ENCODE results near the gene RCAN1.
A peak's percentile ranks its signal among the peaks of the same experiment; 100 is the strongest.

DNA sequence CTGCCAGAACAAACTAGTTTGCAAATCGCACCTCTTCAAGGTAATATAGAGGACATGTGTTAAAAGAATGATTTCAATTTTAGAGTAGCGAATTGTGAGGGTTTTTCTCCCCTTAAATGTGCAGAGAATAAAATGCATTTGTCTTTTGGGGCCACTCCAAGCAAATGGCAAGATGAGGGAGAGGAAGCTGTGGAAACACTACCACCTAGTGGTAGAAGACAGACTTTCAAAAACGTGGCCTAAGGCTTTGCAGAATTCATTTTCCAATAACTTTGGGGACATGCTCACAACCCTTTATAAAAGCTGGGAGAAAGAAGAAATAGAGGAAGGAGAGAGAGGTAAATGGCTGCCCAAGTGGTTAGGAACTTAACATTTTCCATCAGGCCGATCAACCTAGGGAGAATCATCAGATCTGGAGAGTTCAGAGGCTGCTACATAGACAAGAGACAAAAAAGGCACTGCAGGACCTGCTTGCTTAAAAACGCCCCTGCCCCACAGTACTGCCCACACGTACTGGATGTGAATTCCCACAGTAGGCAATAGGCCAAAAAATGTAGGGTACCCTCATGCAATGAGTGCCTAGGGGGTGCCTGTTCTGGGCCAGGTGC is 15.7 kb upstream of the RCAN1 start:
- TF ChIP-seq, protein P1, sequence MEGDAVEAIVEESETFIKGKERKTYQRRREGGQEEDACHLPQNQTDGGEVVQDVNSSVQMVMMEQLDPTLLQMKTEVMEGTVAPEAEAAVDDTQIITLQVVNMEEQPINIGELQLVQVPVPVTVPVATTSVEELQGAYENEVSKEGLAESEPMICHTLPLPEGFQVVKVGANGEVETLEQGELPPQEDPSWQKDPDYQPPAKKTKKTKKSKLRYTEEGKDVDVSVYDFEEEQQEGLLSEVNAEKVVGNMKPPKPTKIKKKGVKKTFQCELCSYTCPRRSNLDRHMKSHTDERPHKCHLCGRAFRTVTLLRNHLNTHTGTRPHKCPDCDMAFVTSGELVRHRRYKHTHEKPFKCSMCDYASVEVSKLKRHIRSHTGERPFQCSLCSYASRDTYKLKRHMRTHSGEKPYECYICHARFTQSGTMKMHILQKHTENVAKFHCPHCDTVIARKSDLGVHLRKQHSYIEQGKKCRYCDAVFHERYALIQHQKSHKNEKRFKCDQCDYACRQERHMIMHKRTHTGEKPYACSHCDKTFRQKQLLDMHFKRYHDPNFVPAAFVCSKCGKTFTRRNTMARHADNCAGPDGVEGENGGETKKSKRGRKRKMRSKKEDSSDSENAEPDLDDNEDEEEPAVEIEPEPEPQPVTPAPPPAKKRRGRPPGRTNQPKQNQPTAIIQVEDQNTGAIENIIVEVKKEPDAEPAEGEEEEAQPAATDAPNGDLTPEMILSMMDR (IDR thresholded peaks at IDR 0.05; ENCODE audit: low read depth, low read length), result peak; percentile 77
- TF ChIP-seq EZH2phosphoT487 (IDR thresholded peaks at IDR 0.05; ENCODE audit: low read depth), result no peak

Data from OCI-LY3 (cell line).